ENCODE results near the gene KLHL3.

Gene KLHL3

GRCh38 chr5:137689306-137689705 lies 46.6 kb downstream of the KLHL3 start:
- TF ChIP-seq CTCF (IDR thresholded peaks at IDR 0.05; ENCODE audit: low read depth, low read length) = no peak
- no peak for DNase-seq
- H3K4me1 ChIP-seq = no peaks in the 10 kb centered on the region; the same call in 1 of the 2 replicates
- H3K36me3 ChIP-seq = peaks cover 4% of the 10 kb centered on the region; the same call in 1 of the 2 replicates
- H3K9me3 ChIP-seq = no peaks in the 10 kb centered on the region
- no peak overlapping the region for H3K4me3 ChIP-seq (ENCODE audit: low read depth, low read length)
- H3K27me3 ChIP-seq = no peaks in the 10 kb centered on the region

- H3K27me3 ChIP-seq = no peaks in the 10 kb centered on the region
- no peak overlapping the region for H3K4me3 ChIP-seq (ENCODE audit: low read depth, low read length)
- H3K4me1 ChIP-seq = no peaks in the 10 kb centered on the region
- TF ChIP-seq CTCF (IDR thresholded peaks at IDR 0.05; ENCODE audit: low read depth, low read length) = no peak
- no peak for DNase-seq
- H3K9me3 ChIP-seq = no peaks in the 10 kb centered on the region
- peaks cover 4% of the 10 kb centered on the region; the same call in 1 of the 2 replicates for H3K36me3 ChIP-seq
Observed at GRCh38 chr5:137688210-137688840, 47.6 kb downstream of the KLHL3 start.

GRCh38 chr5:137684761-137685160 lies 51.1 kb downstream of the KLHL3 start:
- TF ChIP-seq CTCF (IDR thresholded peaks at IDR 0.05; ENCODE audit: low read depth, low read length) = no peak
- Histone ChIP-seq H3K4me1 (no peaks in the 10 kb centered on the region), H3K27me3 (no peaks in the 10 kb centered on the region), H3K36me3 (no peaks in the 10 kb centered on the region), H3K4me3 (ENCODE audit: low read depth, low read length) (no peak overlapping the region), H3K9me3 (no peaks in the 10 kb centered on the region)
- DNase-seq = no peak

- no peak for TF ChIP-seq CTCF (IDR thresholded peaks at IDR 0.05; ENCODE audit: low read depth, low read length)
- no peak for DNase-seq
- no peaks in the 10 kb centered on the region for H3K27me3 ChIP-seq
Observed at GRCh38 chr5:137681191-137681590, 54.7 kb downstream of the KLHL3 start.

GRCh38 chr5:137679910-137680309 lies 56.0 kb downstream of the KLHL3 start:
- H3K9me3 ChIP-seq = no peaks in the 10 kb centered on the region
- TF ChIP-seq CTCF (IDR thresholded peaks at IDR 0.05; ENCODE audit: low read depth, low read length) = no peak
- no peak overlapping the region for H3K4me3 ChIP-seq (ENCODE audit: low read depth, low read length)
- H3K4me1 ChIP-seq = no peaks in the 10 kb centered on the region; the same call in 1 of the 2 replicates
- H3K36me3 ChIP-seq = peaks cover 4% of the 10 kb centered on the region; the same call in 1 of the 2 replicates
- H3K27me3 ChIP-seq = no peaks in the 10 kb centered on the region
- no peak for DNase-seq

More at GRCh38 chr5:137681191-137681590, 54.7 kb downstream of the KLHL3 start:
- Histone ChIP-seq H3K36me3 (peaks cover 4% of the 10 kb centered on the region; the same call in 1 of the 2 replicates), H3K4me3 (ENCODE audit: low read depth, low read length) (no peak overlapping the region), H3K9me3 (no peaks in the 10 kb centered on the region), H3K4me1 (no peaks in the 10 kb centered on the region)

GRCh38 chr5:137679195-137679594 lies 56.7 kb downstream of the KLHL3 start:
- peaks cover 3% of the 10 kb centered on the region; the same call in 1 of the 2 replicates for H3K4me1 ChIP-seq
- H3K9me3 ChIP-seq = no peaks in the 10 kb centered on the region
- peaks cover 4% of the 10 kb centered on the region; the same call in 1 of the 2 replicates for H3K36me3 ChIP-seq
- DNase-seq = no peak
- H3K27me3 ChIP-seq = no peaks in the 10 kb centered on the region
- no peak for TF ChIP-seq CTCF (IDR thresholded peaks at IDR 0.05; ENCODE audit: low read depth, low read length)
- H3K4me3 ChIP-seq (ENCODE audit: low read depth, low read length) = no peak overlapping the region
